ENCODE measurements around the gene IREB2. TPM values are rescaled to one million over a fixed set of nuclear protein-coding genes. Genes with fewer than 3 reads are reported as not detected.

Gene IREB2
- total RNA-seq, 4 donors from 2014 or later: 41.9 to 193 (median 56.7) TPM

DNA sequence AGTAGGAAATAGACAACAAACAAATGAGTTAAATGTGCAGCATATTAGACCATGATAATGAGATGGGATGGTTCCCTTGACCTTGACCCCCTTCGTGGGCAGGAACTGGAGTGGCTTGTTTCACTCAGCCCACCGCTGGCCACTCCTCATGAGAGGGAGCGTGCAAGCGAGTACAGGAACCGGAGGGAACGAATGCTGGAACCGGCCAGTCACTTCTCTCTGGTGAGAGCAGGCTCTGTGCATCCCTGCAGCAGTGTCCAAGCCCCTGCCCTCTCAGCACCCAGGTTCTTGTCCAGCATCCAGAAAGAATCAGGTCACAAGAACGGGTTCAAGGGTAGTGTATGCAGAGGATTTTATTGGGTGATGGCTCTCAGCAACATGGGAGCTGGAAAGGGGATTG, 17.2 kb upstream of the IREB2 start:
- H3K36me3 ChIP-seq: no peaks in the 10 kb centered on the region
- peaks cover 0 to 41% (median 4%) of the 10 kb centered on the region in 4 donors for H3K4me1 ChIP-seq
- H3K9me3 ChIP-seq: no peaks in the 10 kb centered on the region
- TF ChIP-seq POLR2A (IDR thresholded peaks at IDR 0.05): no peak
- TF ChIP-seq, protein P1, sequence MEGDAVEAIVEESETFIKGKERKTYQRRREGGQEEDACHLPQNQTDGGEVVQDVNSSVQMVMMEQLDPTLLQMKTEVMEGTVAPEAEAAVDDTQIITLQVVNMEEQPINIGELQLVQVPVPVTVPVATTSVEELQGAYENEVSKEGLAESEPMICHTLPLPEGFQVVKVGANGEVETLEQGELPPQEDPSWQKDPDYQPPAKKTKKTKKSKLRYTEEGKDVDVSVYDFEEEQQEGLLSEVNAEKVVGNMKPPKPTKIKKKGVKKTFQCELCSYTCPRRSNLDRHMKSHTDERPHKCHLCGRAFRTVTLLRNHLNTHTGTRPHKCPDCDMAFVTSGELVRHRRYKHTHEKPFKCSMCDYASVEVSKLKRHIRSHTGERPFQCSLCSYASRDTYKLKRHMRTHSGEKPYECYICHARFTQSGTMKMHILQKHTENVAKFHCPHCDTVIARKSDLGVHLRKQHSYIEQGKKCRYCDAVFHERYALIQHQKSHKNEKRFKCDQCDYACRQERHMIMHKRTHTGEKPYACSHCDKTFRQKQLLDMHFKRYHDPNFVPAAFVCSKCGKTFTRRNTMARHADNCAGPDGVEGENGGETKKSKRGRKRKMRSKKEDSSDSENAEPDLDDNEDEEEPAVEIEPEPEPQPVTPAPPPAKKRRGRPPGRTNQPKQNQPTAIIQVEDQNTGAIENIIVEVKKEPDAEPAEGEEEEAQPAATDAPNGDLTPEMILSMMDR (IDR thresholded peaks at IDR 0.05): no peak
- H3K4me3 ChIP-seq: no peak overlapping the region
- no peak for DNase-seq
- H3K27me3 ChIP-seq: no peaks in the 10 kb centered on the region
- H3K27ac ChIP-seq: no peak overlapping the region

DNA sequence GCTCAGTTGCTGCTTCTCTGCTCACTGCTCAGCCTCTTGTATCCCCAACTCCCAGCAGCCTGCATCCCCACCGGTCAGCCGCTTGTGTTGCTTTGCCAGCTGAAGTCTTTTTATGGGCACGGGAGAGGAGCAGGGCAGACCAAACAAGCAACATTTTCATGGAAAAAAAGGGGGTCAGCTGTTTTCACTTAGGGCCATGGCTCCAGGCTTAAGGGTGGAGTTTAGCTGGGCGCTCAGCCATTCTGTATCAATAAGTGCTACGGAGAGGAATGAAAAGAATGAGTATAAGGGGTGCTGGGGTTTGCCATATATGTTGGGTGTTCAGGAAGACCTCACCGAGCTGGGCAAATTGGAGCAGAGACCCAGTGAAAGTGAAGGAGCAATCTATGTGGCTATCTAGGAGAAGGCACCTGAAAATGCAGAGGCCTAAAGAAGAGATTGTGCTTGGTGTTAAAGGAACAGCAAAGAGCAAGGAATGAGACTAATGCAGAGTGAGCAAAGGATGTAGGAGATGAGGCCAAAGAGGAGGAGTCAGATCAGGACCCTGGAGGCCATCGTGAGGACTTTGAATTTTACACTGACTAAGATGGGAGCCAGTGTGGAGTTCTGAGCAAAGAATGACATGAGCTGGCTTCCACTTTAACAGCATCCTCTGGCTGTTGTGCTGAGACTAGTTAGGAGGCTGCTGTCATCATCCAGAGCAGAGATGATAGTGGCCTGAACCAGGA, 16.6 kb upstream of the IREB2 start:
- no peak for TF ChIP-seq POLR2A (IDR thresholded peaks at IDR 0.05)
- TF ChIP-seq, protein P1 (IDR thresholded peaks at IDR 0.05): no peak
- H3K4me3 ChIP-seq: no peak overlapping the region
- no peaks in the 10 kb centered on the region for H3K36me3 ChIP-seq
- H3K27me3 ChIP-seq: no peaks in the 10 kb centered on the region
- DNase-seq: no peak
- no peak overlapping the region for H3K27ac ChIP-seq
- H3K9me3 ChIP-seq: no peaks in the 10 kb centered on the region
- peaks cover 0 to 34% (median 4%) of the 10 kb centered on the region in 4 donors for H3K4me1 ChIP-seq

DNA sequence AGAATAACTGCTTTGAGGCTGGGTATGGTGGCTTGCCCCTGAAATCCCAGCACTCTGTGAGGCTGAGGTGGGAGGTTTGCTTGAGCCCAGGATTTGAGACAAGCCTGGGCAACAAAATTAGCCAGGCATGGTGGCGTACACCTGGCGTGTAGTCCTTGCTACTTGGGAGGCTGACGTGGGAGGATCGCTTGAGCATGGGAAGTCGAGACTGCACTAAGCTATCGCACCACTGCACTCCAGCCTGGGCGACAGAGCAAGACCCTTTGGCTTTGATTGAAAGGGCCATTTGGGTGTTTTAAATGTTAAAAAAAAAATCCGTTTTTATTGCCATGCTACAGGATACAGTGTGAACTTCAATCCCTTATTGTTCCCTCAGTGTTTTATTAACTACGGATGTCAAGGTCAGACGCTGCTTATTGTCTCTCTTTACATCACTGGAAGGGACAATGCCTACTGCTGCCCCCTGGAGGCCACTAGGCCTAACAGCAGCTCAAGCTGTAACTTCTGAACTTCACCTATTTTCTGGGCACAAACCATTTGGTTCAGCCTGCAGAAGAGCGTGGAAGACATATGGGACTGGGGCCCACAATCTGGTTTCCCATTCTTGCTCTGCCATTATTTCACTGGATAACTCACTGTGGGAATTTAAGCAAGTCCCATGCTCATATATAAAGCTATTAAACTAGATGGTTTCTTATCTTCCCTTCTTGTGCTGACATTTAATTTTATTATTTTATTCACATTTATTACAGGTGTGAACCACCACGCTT, 15.3 kb upstream of the IREB2 start:
- Histone ChIP-seq H3K9me3 (no peaks in the 10 kb centered on the region), H3K36me3 (no peaks in the 10 kb centered on the region), H3K27me3 (no peaks in the 10 kb centered on the region), H3K4me3 (no peak overlapping the region), H3K4me1 (peaks cover 0 to 22% (median under 1%) of the 10 kb centered on the region in 4 donors), H3K27ac (peak overlapping the region in 2 of 4 donors; percentile 26 to 75)
- TF ChIP-seq POLR2A (IDR thresholded peaks at IDR 0.05): no peak
- TF ChIP-seq, protein P1 (IDR thresholded peaks at IDR 0.05): peak; percentile 66 to 98 (median 93)
- peak; percentile 44 to 84 (median 69) for DNase-seq

DNA sequence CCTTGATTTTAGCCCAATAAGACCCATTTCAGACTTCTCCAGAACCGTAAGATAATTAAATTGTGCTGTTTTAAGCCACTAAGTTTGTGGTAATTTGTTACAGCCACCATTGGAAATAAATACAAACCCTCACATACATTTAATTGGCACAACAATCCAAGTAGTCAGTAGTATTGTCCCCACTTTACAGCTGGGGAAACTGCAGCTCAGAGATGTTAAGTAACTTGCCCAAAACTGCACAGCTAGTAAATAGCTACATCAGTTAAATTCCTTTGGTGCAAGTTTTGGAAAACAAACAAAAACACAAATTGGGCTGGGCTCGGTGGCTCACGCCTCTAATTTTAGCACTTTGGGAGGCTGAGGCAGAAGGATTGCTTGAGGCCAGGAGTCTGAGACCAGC, 13.3 kb upstream of the IREB2 start:
- H3K36me3 ChIP-seq: no peaks in the 10 kb centered on the region
- no peak overlapping the region for H3K27ac ChIP-seq
- TF ChIP-seq, protein P1 (IDR thresholded peaks at IDR 0.05): no peak
- TF ChIP-seq POLR2A (IDR thresholded peaks at IDR 0.05): no peak
- DNase-seq: no peak
- H3K4me1 ChIP-seq: peaks cover 0 to 7% (median 0%) of the 10 kb centered on the region in 4 donors
- H3K4me3 ChIP-seq: no peak overlapping the region
- no peaks in the 10 kb centered on the region for H3K9me3 ChIP-seq
- H3K27me3 ChIP-seq: no peaks in the 10 kb centered on the region

DNA sequence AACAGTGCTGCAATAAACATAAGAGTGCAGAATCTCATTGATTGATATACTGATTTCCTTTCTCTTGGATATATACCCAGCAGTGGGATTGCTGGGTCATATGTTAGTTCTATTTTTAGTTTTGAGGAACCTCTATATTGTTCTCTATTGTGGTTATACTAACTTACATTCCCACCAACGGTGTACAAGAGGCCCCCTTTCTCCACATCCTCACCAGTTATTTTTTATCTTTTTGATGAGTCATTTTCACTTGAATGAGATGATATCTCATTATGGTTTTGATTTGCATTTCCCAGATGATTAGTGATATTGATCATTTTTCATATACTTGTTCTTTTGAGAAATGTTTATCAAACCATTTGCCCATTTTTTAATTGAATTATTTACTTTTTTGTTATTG, 12.4 kb upstream of the IREB2 start:
- no peaks in the 10 kb centered on the region for H3K36me3 ChIP-seq
- peaks cover 0 to 7% (median 0%) of the 10 kb centered on the region in 4 donors for H3K4me1 ChIP-seq
- H3K27ac ChIP-seq: no peak overlapping the region

More for the DNA sequence above, 12.4 kb upstream of the IREB2 start:
- TF ChIP-seq POLR2A (IDR thresholded peaks at IDR 0.05): no peak
- TF ChIP-seq, protein P1 (IDR thresholded peaks at IDR 0.05): no peak
- H3K9me3 ChIP-seq: no peaks in the 10 kb centered on the region
- H3K4me3 ChIP-seq: no peak overlapping the region
- DNase-seq: no peak
- H3K27me3 ChIP-seq: no peaks in the 10 kb centered on the region
